GM12892 (cell line): Measurements from ENCODE around the gene PPP3CA.

Source experiments
- POLR2A ChIP-seq: IDR thresholded peaks from 2 replicates; pipeline ENCODE4 v1.6.1; 2011; ENCODE audit warnings: low read depth, low read length, control low read depth
- POLR2AphosphoS5 ChIP-seq: IDR thresholded peaks from 2 replicates; pipeline ENCODE4 v1.6.1; 2011; ENCODE audit warnings: low read depth, low read length, control low read depth
- TAF1 ChIP-seq: IDR thresholded peaks from 2 replicates; pipeline ENCODE4 v1.6.1; 2011; ENCODE audit warnings: low read depth, mild to moderate bottlenecking, control low read depth, low read length, borderline replicate concordance

DNA sequence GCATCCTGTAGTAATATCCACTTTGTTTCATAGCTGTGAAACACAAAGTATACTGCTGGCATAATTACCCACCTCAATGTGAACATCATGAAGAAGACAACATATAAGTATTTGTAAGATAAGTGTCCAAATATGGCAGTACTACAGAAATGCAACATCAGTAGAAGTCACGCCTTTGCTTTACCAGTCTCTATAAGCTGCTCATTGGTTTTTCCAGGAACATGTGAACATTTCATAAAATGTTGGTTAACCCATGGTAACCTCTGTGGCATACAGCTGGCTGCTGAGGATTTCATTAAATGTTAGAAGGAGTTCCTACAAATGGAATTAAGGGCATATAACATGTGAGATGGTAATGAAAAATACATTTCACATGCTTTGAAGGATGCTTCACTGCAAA, 77.6 kb downstream of the PPP3CA start:
- no peak for TF ChIP-seq POLR2AphosphoS5
- TF ChIP-seq TAF1, result no peak
- no peak for TF ChIP-seq POLR2A
